Measurements from ENCODE around the gene CFAP65. TPM values are rescaled to one million over a fixed set of nuclear protein-coding genes. Genes with fewer than 3 reads are reported as not detected.
A peak's percentile ranks its signal among the peaks of the same experiment; 100 is the strongest.

Gene CFAP65
- total RNA-seq, 1 donor from 2014 or later = not detected

DNA sequence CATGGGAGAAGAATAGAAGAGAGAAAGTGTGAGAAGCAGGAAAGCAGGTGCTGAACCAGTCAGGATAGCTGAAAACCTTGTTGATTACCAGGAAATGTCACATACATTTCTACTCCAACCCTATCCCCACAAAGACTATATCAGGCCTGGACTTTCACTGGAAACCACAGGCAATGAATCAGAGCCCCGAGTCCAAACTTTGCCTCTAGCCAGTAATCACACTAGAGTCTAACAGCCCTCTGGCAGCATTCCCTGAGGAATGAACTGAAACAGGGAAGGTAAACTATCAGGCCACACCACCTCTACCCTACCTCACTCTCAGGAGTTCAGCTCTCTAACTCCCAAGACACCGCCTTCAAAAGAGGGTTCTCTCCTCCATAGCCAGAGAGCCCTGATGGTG lies 38.1 kb upstream of the CFAP65 start:
- ATAC-seq = no peak
- TF ChIP-seq CTCF (IDR thresholded peaks at IDR 0.05) = no peak
- H3K27ac ChIP-seq = no peak overlapping the region

DNA sequence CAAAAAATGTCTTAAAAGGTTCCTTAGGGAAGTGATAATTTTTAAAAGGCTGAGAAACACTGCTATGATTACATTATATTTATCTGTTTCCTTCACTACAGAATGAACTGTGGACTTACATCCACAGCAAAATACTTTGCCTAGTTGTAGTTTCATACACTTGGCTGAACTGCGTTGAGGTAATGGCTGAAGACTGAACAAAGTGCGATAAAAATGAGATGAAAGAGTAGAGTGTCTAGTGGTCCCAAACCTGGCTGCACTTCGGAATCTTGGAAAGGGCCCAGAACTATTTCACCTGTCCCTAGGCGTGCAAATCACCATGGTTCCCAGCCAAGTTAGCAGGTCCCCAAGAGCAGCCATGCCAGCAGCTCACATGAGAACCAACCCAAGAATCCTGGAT lies 37.6 kb upstream of the CFAP65 start:
- H3K4me1 ChIP-seq = peaks cover 5% of the 10 kb centered on the region
- H3K9me3 ChIP-seq = no peaks in the 10 kb centered on the region
- no peak for TF ChIP-seq CTCF (IDR thresholded peaks at IDR 0.05)
- ATAC-seq (no peak), DNase-seq (no peak)
- intact Hi-C loops (cut with DNase I) = loop anchor here (10.0 kb wide), 1 partner anchor 46 kb away; no protein-coding TSS in a partner anchor
- H3K4me3 ChIP-seq = no peak overlapping the region
- H3K36me3 ChIP-seq = peaks cover 31% of the 10 kb centered on the region
- H3K27ac ChIP-seq = no peak overlapping the region
- no peaks in the 10 kb centered on the region for H3K27me3 ChIP-seq

More for the DNA sequence above, 38.1 kb upstream of the CFAP65 start:
- H3K4me1 ChIP-seq = peaks cover 8% of the 10 kb centered on the region
- H3K36me3 ChIP-seq = peaks cover 31% of the 10 kb centered on the region
- H3K4me3 ChIP-seq = no peak overlapping the region
- intact Hi-C loops (cut with DNase I) = loop anchor here (10.0 kb wide), 1 partner anchor 45 kb away; no protein-coding TSS in a partner anchor
- DNase-seq = no peak
- H3K9me3 ChIP-seq = no peaks in the 10 kb centered on the region
- no peaks in the 10 kb centered on the region for H3K27me3 ChIP-seq

- no peaks in the 10 kb centered on the region for H3K9me3 ChIP-seq
- H3K27ac ChIP-seq = no peak overlapping the region
- ATAC-seq = no peak
- no peak overlapping the region for H3K4me3 ChIP-seq
- H3K4me1 ChIP-seq = peaks cover 5% of the 10 kb centered on the region
- TF ChIP-seq CTCF (IDR thresholded peaks at IDR 0.05) = no peak
- peaks cover 31% of the 10 kb centered on the region for H3K36me3 ChIP-seq
- intact Hi-C loops (cut with DNase I) = loop anchor here (10.0 kb wide), 1 partner anchor 47 kb away; no protein-coding TSS in a partner anchor
- no peak for DNase-seq
- H3K27me3 ChIP-seq = no peaks in the 10 kb centered on the region
These were observed 36.8 kb upstream of the CFAP65 start for GRCh38 chr2:219078126-219078525.

DNA sequence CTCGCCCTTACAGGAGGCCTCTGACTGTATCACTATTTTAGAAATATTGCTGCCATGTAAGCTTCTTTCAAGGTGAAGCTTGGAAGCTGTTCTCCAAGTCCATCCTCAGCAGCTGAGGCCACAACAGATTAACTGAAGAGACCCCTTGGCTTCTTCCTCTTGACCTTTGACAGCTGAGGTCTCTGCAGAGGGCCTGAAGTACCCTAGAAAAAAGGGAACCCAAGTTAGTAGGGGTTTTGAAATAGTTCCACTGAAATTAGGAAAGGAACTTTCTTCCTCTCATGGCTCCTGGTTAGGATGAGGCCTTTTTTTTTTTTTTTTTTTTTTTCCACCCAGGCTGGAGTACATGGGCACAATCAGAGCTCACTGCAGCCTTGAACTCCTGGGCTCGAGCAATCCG lies 34.9 kb upstream of the CFAP65 start:
- Histone ChIP-seq H3K4me3 (no peak overlapping the region), H3K27me3 (no peaks in the 10 kb centered on the region), H3K9me3 (no peaks in the 10 kb centered on the region), H3K36me3 (peaks cover 31% of the 10 kb centered on the region), H3K4me1 (no peaks in the 10 kb centered on the region), H3K27ac (no peak overlapping the region)
- ATAC-seq (peak; percentile 33), DNase-seq (no peak)
- intact Hi-C loops (cut with DNase I) = loop anchor here (10.0 kb wide), 1 partner anchor 49 kb away; no protein-coding TSS in a partner anchor
- TF ChIP-seq CTCF (IDR thresholded peaks at IDR 0.05) = no peak

DNA sequence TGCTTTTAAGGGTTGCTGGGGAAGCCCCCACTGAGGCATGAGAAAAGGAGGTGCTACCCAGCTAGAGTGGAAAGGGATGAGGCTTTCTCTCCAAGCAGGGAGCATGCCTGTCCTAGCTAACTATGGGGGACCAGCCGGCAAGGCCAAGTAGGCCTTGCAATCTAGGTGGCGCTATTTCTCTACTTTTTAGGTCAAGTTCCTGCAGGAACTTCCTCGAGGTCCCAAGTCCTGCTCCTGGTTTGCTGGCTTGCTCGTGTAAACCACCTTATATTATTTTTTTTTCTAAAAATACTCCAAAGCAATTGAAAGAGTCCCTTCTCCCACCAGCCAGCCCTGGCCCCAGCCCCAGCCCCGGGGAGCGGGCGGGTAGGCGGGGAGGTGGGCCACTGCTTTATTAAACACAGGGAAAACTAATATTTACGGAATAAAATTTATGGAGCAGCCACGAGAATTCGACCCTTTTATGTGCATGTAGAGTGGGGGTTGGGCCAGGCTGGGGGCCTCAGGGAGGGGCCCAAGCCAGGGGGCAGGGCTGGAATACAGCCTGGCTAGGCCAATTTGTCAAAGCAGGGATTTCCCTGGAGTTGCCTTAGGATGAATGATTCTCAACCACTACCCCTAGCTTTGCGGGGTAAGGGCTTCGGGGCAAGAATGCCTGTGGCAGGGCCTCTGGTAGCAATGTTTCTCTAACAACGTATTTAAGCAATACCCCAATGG lies 32.3 kb upstream of the CFAP65 start:
- Histone ChIP-seq H3K27ac (no peak overlapping the region), H3K36me3 (peaks cover 31% of the 10 kb centered on the region), H3K27me3 (no peaks in the 10 kb centered on the region), H3K4me1 (no peaks in the 10 kb centered on the region), H3K9me3 (no peaks in the 10 kb centered on the region), H3K4me3 (no peak overlapping the region)
- peak; percentile 62 for TF ChIP-seq CTCF (IDR thresholded peaks at IDR 0.05)
- intact Hi-C loops (cut with DNase I) = loop anchor here (10.0 kb wide), 1 partner anchor 51 kb away; no protein-coding TSS in a partner anchor
- ATAC-seq (peak; percentile 76), DNase-seq (no peak)

Measured in upper lobe of right lung (tissue), 1 donor.